ENCODE data around the gene MTHFD1L. TPM values are rescaled to one million over a fixed set of nuclear protein-coding genes. Genes with fewer than 3 reads are reported as not detected.

MTHFD1L gene
- total and polyA plus RNA-seq, 4 donors = 7.6 to 34.9 (median 11.0) TPM

GRCh38 chr6:150977281-150977680 lies 111.8 kb downstream of the MTHFD1L start:
- peaks cover 0 to 8% (median 5%) of the 10 kb centered on the region in 4 donors for H3K36me3 ChIP-seq (ENCODE audit: control insufficient read depth in 4 of 4, insufficient read depth in 4 of 4, low read length in 4 of 4)
- peaks cover 0 to 7% (median 1%) of the 10 kb centered on the region in 4 donors for H3K9me3 ChIP-seq (ENCODE audit: control insufficient read depth in 4 of 4, insufficient read depth in 3 of 4, low read length in 3 of 4)
- H3K4me1 ChIP-seq (ENCODE audit: control insufficient read depth in 5 of 5, insufficient read depth in 5 of 5, low read length in 5 of 5) = no peaks in the 10 kb centered on the region
- no peaks in the 10 kb centered on the region for H3K27me3 ChIP-seq (ENCODE audit: control insufficient read depth in 3 of 3, insufficient read depth in 3 of 3, low read length in 2 of 3)
- no peak overlapping the region for H3K4me3 ChIP-seq
- TF ChIP-seq CTCF (IDR thresholded peaks at IDR 0.05; ENCODE audit: control extremely low read depth, extremely low read depth) = no peak
- no peak overlapping the region for H3K9ac ChIP-seq (ENCODE audit: insufficient read depth in 1 of 2, low read length in 2 of 2)
- DNase-seq = no peak
- no peak for ATAC-seq (ENCODE audit: insufficient read depth, low FRiP score)
- H3K27ac ChIP-seq (ENCODE audit: low read depth in 1 of 2, low read length in 1 of 2) = no peak overlapping the region
- WGBS, 2 donors = 86 to 91% methylated on average over 2 of the region's 2 CpGs

GRCh38 chr6:150978624-150979023 lies 113.1 kb downstream of the MTHFD1L start:
- Histone ChIP-seq H3K36me3 (ENCODE audit: control insufficient read depth in 4 of 4, insufficient read depth in 4 of 4, low read length in 4 of 4) (peaks cover 0 to 5% (median 3%) of the 10 kb centered on the region in 4 donors), H3K27me3 (ENCODE audit: control insufficient read depth in 3 of 3, insufficient read depth in 3 of 3, low read length in 2 of 3) (no peaks in the 10 kb centered on the region), H3K4me3 (no peak overlapping the region), H3K27ac (ENCODE audit: low read depth in 1 of 2, low read length in 1 of 2) (no peak overlapping the region), H3K4me1 (ENCODE audit: control insufficient read depth in 5 of 5, insufficient read depth in 5 of 5, low read length in 5 of 5) (no peaks in the 10 kb centered on the region), H3K9ac (ENCODE audit: insufficient read depth in 1 of 2, low read length in 2 of 2) (no peak overlapping the region), H3K9me3 (ENCODE audit: control insufficient read depth in 4 of 4, insufficient read depth in 3 of 4, low read length in 3 of 4) (peaks cover 0 to 3% (median 0%) of the 10 kb centered on the region in 4 donors)
- TF ChIP-seq CTCF (IDR thresholded peaks at IDR 0.05; ENCODE audit: control extremely low read depth, extremely low read depth) = no peak
- no peak for ATAC-seq (ENCODE audit: insufficient read depth, low FRiP score)
- no peak for DNase-seq
- WGBS, 2 donors = 86 to 87% methylated on average over 10 of the region's 10 CpGs

GRCh38 chr6:150979826-150980350 lies 114.4 kb downstream of the MTHFD1L start:
- ATAC-seq (ENCODE audit: insufficient read depth, low FRiP score) (no peak), DNase-seq (no peak)
- Histone ChIP-seq H3K27me3 (ENCODE audit: control insufficient read depth in 3 of 3, insufficient read depth in 3 of 3, low read length in 2 of 3) (no peaks in the 10 kb centered on the region), H3K9ac (ENCODE audit: insufficient read depth in 1 of 2, low read length in 2 of 2) (no peak overlapping the region), H3K9me3 (ENCODE audit: control insufficient read depth in 4 of 4, insufficient read depth in 3 of 4, low read length in 3 of 4) (no peaks in the 10 kb centered on the region), H3K27ac (ENCODE audit: low read depth in 1 of 2, low read length in 1 of 2) (no peak overlapping the region), H3K36me3 (ENCODE audit: control insufficient read depth in 4 of 4, insufficient read depth in 4 of 4, low read length in 4 of 4) (peaks cover 0 to 1% (median 0%) of the 10 kb centered on the region in 4 donors), H3K4me1 (ENCODE audit: control insufficient read depth in 5 of 5, insufficient read depth in 5 of 5, low read length in 5 of 5) (no peaks in the 10 kb centered on the region), H3K4me3 (no peak overlapping the region)
- WGBS, 2 donors = 89 to 92% methylated on average over 6 of the region's 6 CpGs
- TF ChIP-seq CTCF (IDR thresholded peaks at IDR 0.05; ENCODE audit: control extremely low read depth, extremely low read depth) = no peak

GRCh38 chr6:150981095-150981494 lies 115.6 kb downstream of the MTHFD1L start:
- Histone ChIP-seq H3K4me1 (ENCODE audit: control insufficient read depth in 5 of 5, insufficient read depth in 5 of 5, low read length in 5 of 5) (no peaks in the 10 kb centered on the region), H3K9ac (ENCODE audit: insufficient read depth in 1 of 2, low read length in 2 of 2) (no peak overlapping the region), H3K9me3 (ENCODE audit: control insufficient read depth in 4 of 4, insufficient read depth in 3 of 4, low read length in 3 of 4) (no peaks in the 10 kb centered on the region), H3K27me3 (ENCODE audit: control insufficient read depth in 3 of 3, insufficient read depth in 3 of 3, low read length in 2 of 3) (no peaks in the 10 kb centered on the region), H3K4me3 (no peak overlapping the region), H3K36me3 (ENCODE audit: control insufficient read depth in 4 of 4, insufficient read depth in 4 of 4, low read length in 4 of 4) (peaks cover 0 to 1% (median 0%) of the 10 kb centered on the region in 4 donors), H3K27ac (ENCODE audit: low read depth in 1 of 2, low read length in 1 of 2) (no peak overlapping the region)
- peak in 2 of 3 donors; percentile 50 to 51 for DNase-seq
- 54 to 69% methylated on average over 11 of the region's 11 CpGs for WGBS, 2 donors
- ATAC-seq (ENCODE audit: insufficient read depth, low FRiP score) = no peak
- TF ChIP-seq CTCF (IDR thresholded peaks at IDR 0.05; ENCODE audit: control extremely low read depth, extremely low read depth) = no peak
